Measurements from ENCODE around the gene CHPF2. TPM values are rescaled to one million over a fixed set of nuclear protein-coding genes. Genes with fewer than 3 reads are reported as not detected.

The CHPF2 gene
- total RNA-seq, 4 donors from 2014 or later: 11.1 to 16.1 (median 14.1) TPM

GRCh38 chr7:151238190-151238810, 6.0 kb downstream of the CHPF2 start:
- Histone ChIP-seq H3K27ac (peak overlapping the region; percentile 58 to 80 (median 59)), H3K27me3 (no peaks in the 10 kb centered on the region), H3K9me3 (no peaks in the 10 kb centered on the region), H3K4me3 (no peak overlapping the region), H3K36me3 (peaks cover 0 to 83% of the 10 kb centered on the region in 2 donors), H3K4me1 (peaks cover 21 to 29% of the 10 kb centered on the region in 2 donors)
- in situ Hi-C loops (cut with MboI; ENCODE audit: low sequenced_read_pairs in 4 of 4) (no loop called here), intact Hi-C loops (cut with DNase I; ENCODE audit: low total_unique reads) (no loop called here)
- TF ChIP-seq, protein P1, sequence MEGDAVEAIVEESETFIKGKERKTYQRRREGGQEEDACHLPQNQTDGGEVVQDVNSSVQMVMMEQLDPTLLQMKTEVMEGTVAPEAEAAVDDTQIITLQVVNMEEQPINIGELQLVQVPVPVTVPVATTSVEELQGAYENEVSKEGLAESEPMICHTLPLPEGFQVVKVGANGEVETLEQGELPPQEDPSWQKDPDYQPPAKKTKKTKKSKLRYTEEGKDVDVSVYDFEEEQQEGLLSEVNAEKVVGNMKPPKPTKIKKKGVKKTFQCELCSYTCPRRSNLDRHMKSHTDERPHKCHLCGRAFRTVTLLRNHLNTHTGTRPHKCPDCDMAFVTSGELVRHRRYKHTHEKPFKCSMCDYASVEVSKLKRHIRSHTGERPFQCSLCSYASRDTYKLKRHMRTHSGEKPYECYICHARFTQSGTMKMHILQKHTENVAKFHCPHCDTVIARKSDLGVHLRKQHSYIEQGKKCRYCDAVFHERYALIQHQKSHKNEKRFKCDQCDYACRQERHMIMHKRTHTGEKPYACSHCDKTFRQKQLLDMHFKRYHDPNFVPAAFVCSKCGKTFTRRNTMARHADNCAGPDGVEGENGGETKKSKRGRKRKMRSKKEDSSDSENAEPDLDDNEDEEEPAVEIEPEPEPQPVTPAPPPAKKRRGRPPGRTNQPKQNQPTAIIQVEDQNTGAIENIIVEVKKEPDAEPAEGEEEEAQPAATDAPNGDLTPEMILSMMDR (IDR thresholded peaks at IDR 0.05 in 4 of 5, conservative IDR thresholded peaks at IDR 0.05 in 1 of 5): no peak
- no peak for TF ChIP-seq POLR2A (IDR thresholded peaks at IDR 0.05)
- ATAC-seq (no peak), DNase-seq (no peak)

DNA sequence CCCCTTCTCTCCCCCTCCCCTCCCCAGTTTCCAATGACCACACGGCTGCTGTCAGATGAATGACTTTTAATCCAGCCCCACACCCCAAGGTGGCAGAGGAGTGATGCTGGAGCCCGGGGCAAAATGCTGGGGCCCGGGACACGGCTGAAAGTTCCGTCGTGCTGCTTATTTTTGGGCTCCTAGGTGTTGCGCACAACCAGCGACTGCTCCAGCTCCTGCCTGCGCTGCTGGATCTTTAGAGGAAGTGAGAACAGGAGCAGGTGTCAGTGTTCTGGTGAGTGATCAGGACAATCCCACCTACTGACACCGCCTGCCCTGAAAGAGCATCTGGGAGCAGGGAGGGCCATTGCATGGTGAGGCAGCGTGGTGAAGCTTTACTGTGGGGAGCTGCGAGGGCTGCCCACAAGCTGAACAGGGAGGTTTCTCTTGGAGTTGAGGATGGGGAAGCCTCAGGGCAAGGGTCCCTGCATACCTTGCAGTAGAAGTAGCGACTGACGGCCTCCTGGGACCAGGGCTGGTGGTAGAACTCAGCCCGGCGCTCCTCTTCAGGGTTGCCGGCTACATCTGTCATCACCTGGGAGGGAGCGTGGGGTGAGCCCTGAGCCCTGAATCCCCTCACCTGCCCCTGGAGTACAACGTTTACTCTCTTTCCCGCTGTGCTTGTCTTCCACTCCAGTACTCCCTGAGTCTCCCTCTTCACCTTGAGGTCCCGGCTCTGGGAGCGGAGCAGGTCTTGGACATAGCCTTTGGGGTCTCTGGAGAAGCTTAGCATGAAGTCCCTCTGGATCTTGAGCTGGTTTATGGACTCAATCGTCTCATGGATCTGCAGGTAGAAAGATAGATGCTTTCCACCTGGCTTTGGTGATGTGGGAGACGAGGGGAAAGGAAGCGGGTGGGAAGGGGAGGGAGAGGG, 6.9 kb downstream of the CHPF2 start:
- intact Hi-C loops (cut with DNase I; ENCODE audit: low total_unique reads): no loop called here
- DNase-seq: no peak

GRCh38 chr7:151239837-151240459, 7.7 kb downstream of the CHPF2 start:
- Histone ChIP-seq H3K9me3 (no peaks in the 10 kb centered on the region), H3K36me3 (peaks cover 0 to 79% of the 10 kb centered on the region in 2 donors), H3K4me3 (no peak overlapping the region), H3K4me1 (peaks cover 31 to 34% of the 10 kb centered on the region in 2 donors), H3K27ac (peak overlapping the region in 3 of 4 donors; percentile 45 to 99 (median 65)), H3K27me3 (no peaks in the 10 kb centered on the region)
- DNase-seq (no peak), ATAC-seq (no peak)
- no peak for TF ChIP-seq POLR2A (IDR thresholded peaks at IDR 0.05)
- TF ChIP-seq, protein P1 (IDR thresholded peaks at IDR 0.05 in 4 of 5, conservative IDR thresholded peaks at IDR 0.05 in 1 of 5): no peak
- intact Hi-C loops (cut with DNase I; ENCODE audit: low total_unique reads): loop anchor here (10.0 kb wide), 1 partner anchor 875 kb away; the partner anchor contains the start of gene REPIN1
- in situ Hi-C loops (cut with MboI; ENCODE audit: low sequenced_read_pairs in 4 of 4): no loop called here

More for the DNA sequence above, 6.9 kb downstream of the CHPF2 start:
- ATAC-seq: no peak
- H3K27me3 ChIP-seq: no peaks in the 10 kb centered on the region
- peaks cover 23 to 27% of the 10 kb centered on the region in 2 donors for H3K4me1 ChIP-seq
- TF ChIP-seq, protein P1 (IDR thresholded peaks at IDR 0.05 in 4 of 5, conservative IDR thresholded peaks at IDR 0.05 in 1 of 5): no peak
- no peak for TF ChIP-seq POLR2A (IDR thresholded peaks at IDR 0.05)
- in situ Hi-C loops (cut with MboI; ENCODE audit: low sequenced_read_pairs in 4 of 4): no loop called here
- H3K36me3 ChIP-seq: peaks cover 0 to 83% of the 10 kb centered on the region in 2 donors
- no peaks in the 10 kb centered on the region for H3K9me3 ChIP-seq
- H3K4me3 ChIP-seq: no peak overlapping the region
- peak overlapping the region in 1 of 4 donors; percentile 80 for H3K27ac ChIP-seq

DNA sequence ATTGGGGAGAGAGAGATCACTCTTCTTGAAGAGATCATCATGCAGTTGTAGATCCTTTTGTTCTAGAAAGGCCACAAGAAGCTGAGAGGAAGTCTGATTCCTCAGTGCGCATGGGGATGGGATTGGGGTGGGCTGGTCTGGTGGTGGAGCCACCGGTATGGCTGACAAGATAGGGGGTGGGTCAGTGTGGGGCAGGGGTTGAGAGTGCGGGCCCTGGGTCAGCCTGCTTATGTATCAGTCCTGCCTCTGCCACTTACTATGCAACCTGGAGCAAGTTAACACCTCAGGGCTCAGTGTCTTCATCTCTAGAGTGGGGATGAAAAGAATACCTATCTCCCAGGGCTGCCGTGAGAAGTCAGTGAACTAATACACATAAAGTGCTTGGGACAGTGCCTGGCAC, 8.3 kb downstream of the CHPF2 start:
- Histone ChIP-seq H3K9me3 (no peaks in the 10 kb centered on the region), H3K36me3 (peaks cover 0 to 73% of the 10 kb centered on the region in 2 donors), H3K27me3 (no peaks in the 10 kb centered on the region), H3K4me3 (no peak overlapping the region), H3K4me1 (peaks cover 35 to 39% of the 10 kb centered on the region in 2 donors), H3K27ac (peak overlapping the region; percentile 5 to 99 (median 55))
- in situ Hi-C loops (cut with MboI; ENCODE audit: low sequenced_read_pairs in 4 of 4): no loop called here
- DNase-seq (no peak), ATAC-seq (no peak)
- TF ChIP-seq, protein P1 (IDR thresholded peaks at IDR 0.05 in 4 of 5, conservative IDR thresholded peaks at IDR 0.05 in 1 of 5): no peak
- no peak for TF ChIP-seq POLR2A (IDR thresholded peaks at IDR 0.05)
- intact Hi-C loops (cut with DNase I; ENCODE audit: low total_unique reads): loop anchor here (10.0 kb wide), 1 partner anchor 876 kb away; the partner anchor contains the start of gene REPIN1

All from gastrocnemius medialis (tissue), 4 donors.